Duodenal mucosa (tissue), 2 donors: ENCODE data around the gene ZNF438.
"Not testable (repeated sequence)": the region's sequence is repeated elsewhere in the genome, so short reads cannot be mapped to it uniquely, and the experiment has no call there.

Source experiments
- H3K27ac ChIP-seq: one replicate; pipeline ENCODE4 v1.7.0; 2013; ENCODE audit warnings: low read depth, low read length
- H3K27me3 ChIP-seq, 2 donors: one replicate each; pipeline ENCODE4 v1.7.0; 2013; ENCODE audit warnings: low read length in 2 of 2, control low read depth in 1 of 2; ENCODE audit not compliant: insufficient read depth in 2 of 2, control insufficient read depth in 1 of 2
- H3K36me3 ChIP-seq, 2 donors: one replicate each; pipeline ENCODE4 v1.7.0; 2013; ENCODE audit warnings: low read length in 2 of 2, control low read depth in 1 of 2; ENCODE audit not compliant: insufficient read depth in 2 of 2, control insufficient read depth in 1 of 2
- H3K4me1 ChIP-seq, 2 donors: one replicate each; pipeline ENCODE4 v1.7.0; 2013; ENCODE audit warnings: low read length in 2 of 2, control low read depth in 1 of 2; ENCODE audit not compliant: insufficient read depth in 2 of 2, control insufficient read depth in 1 of 2
- H3K4me3 ChIP-seq, 2 donors: one replicate each; pipeline ENCODE4 v1.7.0; 2013; ENCODE audit warnings: low read length in 2 of 2, low read depth in 1 of 2
- H3K9ac ChIP-seq, 2 donors: one replicate each; pipeline ENCODE4 v1.7.0; 2013; ENCODE audit warnings: low read length in 2 of 2, low read depth in 1 of 2
- H3K9me3 ChIP-seq, 2 donors: one replicate each; pipeline ENCODE4 v1.7.0; 2013; ENCODE audit warnings: low read length in 2 of 2, control low read depth in 1 of 2; ENCODE audit not compliant: control insufficient read depth in 1 of 2

Gene ZNF438

DNA sequence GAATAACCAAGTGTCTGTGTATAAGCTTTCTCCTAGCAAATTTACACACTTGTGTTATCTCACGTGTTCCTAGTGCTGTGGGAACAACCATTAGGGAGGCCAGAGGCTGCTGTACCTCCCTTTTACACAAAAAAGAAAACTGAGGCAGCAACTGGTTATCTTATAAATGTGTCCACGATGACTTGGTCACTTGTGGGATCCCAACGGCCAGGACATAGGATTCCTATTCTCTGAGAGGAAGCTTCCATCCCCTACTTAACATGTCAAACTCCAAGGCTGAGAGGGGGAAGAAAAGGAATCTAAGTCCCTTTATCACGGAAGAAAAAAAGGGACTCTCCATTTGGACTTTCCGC, 484 bp downstream of the ZNF438 start:
- Histone ChIP-seq H3K9ac (peak overlapping the region; percentile 98 to 99), H3K27ac (peak overlapping the region; percentile 100), H3K9me3 (no peaks in the 10 kb centered on the region), H3K4me3 (peak overlapping the region; percentile 82 to 84), H3K27me3 (no peaks in the 10 kb centered on the region), H3K4me1 (peaks cover 12 to 19% of the 10 kb centered on the region in 2 donors), H3K36me3 (no peaks in the 10 kb centered on the region)

DNA sequence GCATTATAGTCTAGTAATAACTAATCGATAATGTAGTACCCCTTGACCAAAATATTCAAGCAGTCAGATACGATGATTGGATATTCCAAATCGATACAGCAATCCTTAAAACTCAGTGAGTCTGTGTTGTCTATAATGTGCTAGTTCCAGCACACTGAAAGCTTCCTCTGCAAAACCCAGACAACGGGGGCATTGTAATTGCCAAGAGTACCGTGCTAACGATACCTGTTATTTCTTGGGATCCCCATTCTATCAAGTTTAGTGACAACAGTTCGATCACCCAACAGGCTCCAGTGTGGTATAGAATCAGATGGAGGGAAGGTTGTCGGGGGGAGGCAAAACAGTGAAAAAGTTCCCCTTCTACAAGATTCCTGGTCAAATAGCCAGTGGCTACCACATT, 865 bp downstream of the ZNF438 start:
- Histone ChIP-seq H3K4me3 (peak overlapping the region; percentile 82 to 84), H3K9ac (peak overlapping the region; percentile 98 to 99), H3K36me3 (no peaks in the 10 kb centered on the region), H3K27me3 (no peaks in the 10 kb centered on the region), H3K27ac (peak overlapping the region; percentile 100), H3K9me3 (no peaks in the 10 kb centered on the region), H3K4me1 (peaks cover 12 to 19% of the 10 kb centered on the region in 2 donors)

DNA sequence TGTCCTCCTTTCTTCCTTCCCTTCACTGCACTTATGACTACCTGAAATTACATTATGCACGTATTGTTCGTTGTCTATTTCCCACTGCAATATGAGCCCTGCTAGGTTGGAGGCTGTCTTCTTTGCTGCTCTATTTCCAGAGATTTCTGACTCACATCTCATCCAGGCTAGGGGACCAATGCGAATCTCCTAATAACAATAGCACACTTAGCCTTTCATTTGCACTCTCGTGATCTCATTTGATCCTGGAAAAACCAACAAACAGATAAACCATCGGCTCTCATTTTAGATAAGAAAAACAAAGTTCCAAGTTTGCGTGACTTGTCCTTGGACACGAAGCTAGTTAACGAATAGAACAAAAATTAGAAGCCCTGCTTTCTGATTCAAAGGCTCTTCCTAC, 1.4 kb downstream of the ZNF438 start:
- Histone ChIP-seq H3K9me3 (no peaks in the 10 kb centered on the region), H3K27ac (no peak overlapping the region), H3K9ac (peak overlapping the region; percentile 36 to 98), H3K4me1 (peaks cover 12 to 19% of the 10 kb centered on the region in 2 donors), H3K4me3 (peak overlapping the region; percentile 82 to 84), H3K27me3 (no peaks in the 10 kb centered on the region), H3K36me3 (no peaks in the 10 kb centered on the region)

DNA sequence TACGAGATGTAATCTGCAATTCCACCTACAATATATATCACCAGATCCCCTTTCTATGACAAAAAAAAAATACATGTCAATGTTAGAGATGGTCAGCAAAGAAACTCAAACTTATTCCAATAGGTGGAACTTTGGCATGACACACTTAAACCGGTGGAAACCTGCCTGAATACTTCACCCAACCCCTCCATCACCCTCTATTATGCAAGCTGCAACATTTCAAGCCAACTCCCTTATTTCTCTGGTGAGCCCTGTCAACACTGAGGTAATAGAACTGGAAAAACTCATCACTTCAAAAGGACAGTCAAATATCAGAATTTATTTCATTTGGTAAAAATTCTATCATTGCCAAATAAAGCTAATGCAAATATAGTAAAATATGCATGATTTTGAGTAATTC, 3.6 kb downstream of the ZNF438 start:
- Histone ChIP-seq H3K27ac (no peak overlapping the region), H3K4me1 (peaks cover 6 to 11% of the 10 kb centered on the region in 2 donors), H3K4me3 (no peak overlapping the region), H3K36me3 (no peaks in the 10 kb centered on the region), H3K27me3 (no peaks in the 10 kb centered on the region), H3K9ac (no peak overlapping the region), H3K9me3 (no peaks in the 10 kb centered on the region)

DNA sequence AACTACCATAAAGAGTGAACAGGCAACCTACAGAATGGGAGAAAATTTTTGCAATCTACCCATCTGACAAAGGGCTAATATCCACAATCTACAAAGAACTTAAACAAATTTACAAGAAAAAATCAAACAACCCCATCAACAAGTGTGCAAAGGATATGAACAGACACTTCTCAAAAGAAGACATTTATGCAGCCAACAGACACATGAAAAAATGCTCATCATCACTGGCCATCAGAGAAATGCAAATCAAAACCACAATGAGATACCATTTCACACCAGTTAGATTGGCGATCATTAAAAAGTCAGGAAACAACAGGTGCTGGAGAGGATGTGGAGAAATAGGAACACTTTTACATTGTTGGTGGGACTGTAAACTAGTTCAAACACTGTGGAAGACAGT, 5.4 kb downstream of the ZNF438 start:
- H3K27me3 ChIP-seq, H3K27ac ChIP-seq, H3K9me3 ChIP-seq, H3K36me3 ChIP-seq, H3K9ac ChIP-seq, H3K4me3 ChIP-seq: not testable (repeated sequence)
- H3K4me1 ChIP-seq, result peaks cover 6 to 11% of the 10 kb centered on the region in 2 donors

DNA sequence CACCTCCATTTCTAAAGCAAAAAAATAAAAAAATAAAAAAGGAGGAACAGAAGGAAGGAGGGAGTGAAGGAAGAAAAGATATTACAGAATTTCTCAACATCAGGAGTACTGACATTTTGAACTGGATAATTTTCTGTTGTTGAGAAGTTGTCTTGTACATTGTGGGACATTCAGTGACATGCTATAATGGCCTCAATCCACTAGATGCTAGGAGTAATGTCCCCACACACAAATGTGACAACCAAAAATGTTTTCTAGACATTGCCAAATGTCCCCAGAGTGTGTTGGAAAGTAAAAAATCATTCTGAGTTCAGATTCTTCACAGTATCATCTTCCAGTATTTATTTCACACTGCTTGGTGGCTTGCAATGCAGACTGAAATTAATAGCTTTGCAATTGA, 6.5 kb downstream of the ZNF438 start:
- Histone ChIP-seq H3K9me3 (no peaks in the 10 kb centered on the region), H3K9ac (no peak overlapping the region), H3K27me3 (no peaks in the 10 kb centered on the region), H3K36me3 (no peaks in the 10 kb centered on the region), H3K4me1 (peaks cover 2% of the 10 kb centered on the region in 2 donors), H3K4me3 (no peak overlapping the region), H3K27ac (no peak overlapping the region)

DNA sequence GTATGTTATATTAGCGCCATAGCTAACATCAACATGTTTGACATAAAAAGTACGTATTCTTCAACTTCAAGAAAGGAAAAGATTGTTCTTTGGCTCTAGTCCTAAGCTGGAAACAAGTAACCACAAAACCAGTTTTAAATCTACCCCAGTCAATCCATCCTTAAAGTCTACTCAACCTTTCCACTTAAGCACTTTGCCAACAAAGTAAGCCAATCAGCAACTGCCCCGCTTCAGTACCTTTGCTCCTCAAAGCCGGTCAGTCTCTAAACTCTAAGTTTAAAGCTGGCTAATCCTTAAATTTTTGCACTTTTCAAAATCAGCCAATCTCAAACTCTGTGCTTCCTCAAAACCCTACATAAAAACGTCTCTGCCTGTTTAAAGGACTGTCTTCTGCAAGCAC, 8.1 kb downstream of the ZNF438 start:
- Histone ChIP-seq H3K27me3 (no peaks in the 10 kb centered on the region), H3K4me1 (peaks cover 0 to 8% of the 10 kb centered on the region in 2 donors), H3K36me3 (no peaks in the 10 kb centered on the region), H3K9me3 (no peaks in the 10 kb centered on the region), H3K9ac (no peak overlapping the region), H3K4me3 (no peak overlapping the region), H3K27ac (no peak overlapping the region)

DNA sequence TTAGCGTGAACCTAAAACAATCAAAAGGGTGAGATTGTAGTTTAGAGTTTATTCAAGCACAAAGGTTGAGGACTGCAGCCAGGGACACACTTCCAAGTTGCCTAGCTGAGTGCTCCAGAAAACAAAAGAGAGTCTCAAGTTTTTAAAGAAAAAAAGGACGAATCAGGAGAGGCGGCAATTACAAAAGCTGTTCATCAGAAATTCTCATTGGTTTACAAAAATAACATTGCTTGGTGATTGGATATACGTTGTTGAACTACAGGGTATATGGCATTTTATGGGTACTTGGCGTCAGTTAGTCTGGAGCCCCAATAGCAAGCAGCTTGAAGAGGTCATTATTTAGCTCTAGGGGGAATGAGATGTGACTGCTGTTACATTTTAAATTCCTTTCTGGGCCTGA, 11.5 kb downstream of the ZNF438 start:
- no peaks in the 10 kb centered on the region for H3K9me3 ChIP-seq
- H3K4me3 ChIP-seq, result no peak overlapping the region
- no peaks in the 10 kb centered on the region for H3K27me3 ChIP-seq
- no peak overlapping the region for H3K9ac ChIP-seq
- H3K27ac ChIP-seq, result no peak overlapping the region
- peaks cover 0 to 8% of the 10 kb centered on the region in 2 donors for H3K4me1 ChIP-seq
- no peaks in the 10 kb centered on the region for H3K36me3 ChIP-seq

DNA sequence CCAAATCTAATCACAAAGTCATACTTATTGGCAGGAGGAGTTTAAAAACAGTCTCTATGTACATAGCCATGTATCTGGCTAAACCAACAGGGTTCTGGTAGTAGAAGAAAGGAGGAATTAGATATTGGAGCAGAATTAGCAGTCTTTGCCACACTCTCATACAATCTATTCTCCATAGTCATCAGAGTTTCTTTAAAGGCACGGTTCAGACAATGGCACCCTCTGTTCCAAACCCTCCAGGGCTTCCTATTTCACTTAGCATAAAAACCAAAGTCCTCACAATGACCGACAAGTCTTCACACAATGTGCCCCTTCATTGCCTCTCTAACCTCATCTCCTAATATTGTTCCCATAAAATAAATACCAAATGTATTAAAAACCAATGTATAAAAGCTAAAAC, 12.7 kb downstream of the ZNF438 start:
- Histone ChIP-seq H3K36me3 (no peaks in the 10 kb centered on the region), H3K27me3 (no peaks in the 10 kb centered on the region), H3K4me3 (no peak overlapping the region), H3K4me1 (peaks cover 0 to 8% of the 10 kb centered on the region in 2 donors), H3K9me3 (no peaks in the 10 kb centered on the region), H3K9ac (no peak overlapping the region), H3K27ac (no peak overlapping the region)

DNA sequence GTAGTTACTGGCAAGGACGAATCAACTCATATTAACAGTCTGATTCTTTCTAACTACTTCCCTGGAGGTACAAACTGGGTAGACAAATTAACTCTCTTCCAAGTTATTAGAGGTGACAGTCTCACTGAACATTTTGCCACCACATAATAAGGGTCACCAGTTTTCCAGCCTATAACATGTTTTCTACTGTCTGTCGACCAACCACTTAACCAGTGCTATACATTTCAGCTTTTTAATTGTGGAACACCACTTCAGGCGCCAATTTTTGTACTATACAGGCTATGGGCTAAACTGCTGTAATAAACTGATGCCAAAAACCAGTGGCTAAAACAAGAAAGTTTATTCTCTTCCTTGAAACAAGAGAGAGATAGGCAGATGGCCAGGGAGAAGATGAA, 13.3 kb downstream of the ZNF438 start:
- Histone ChIP-seq H3K27me3 (no peaks in the 10 kb centered on the region), H3K36me3 (no peaks in the 10 kb centered on the region), H3K4me3 (no peak overlapping the region), H3K9me3 (no peaks in the 10 kb centered on the region), H3K9ac (no peak overlapping the region), H3K27ac (no peak overlapping the region), H3K4me1 (peaks cover 0 to 8% of the 10 kb centered on the region in 2 donors)
